K562 (cell line): Measurements from ENCODE around the gene BRME1. TPM values are rescaled to one million over a fixed set of nuclear protein-coding genes. Genes with fewer than 3 reads are reported as not detected.

ENCODE experiments used
- CAMTA2 ChIP-seq: fragments of 250-450 bp; sonication (Bioruptor Pico); conservative IDR thresholded peaks from 2 replicates; pipeline ENCODE4 v1.5.1; 2022
- FOXJ3 ChIP-seq: sonication (generic); formaldehyde crosslinking; IDR thresholded peaks from 2 replicates; pipeline ENCODE4 v1.4.0; 2020; ENCODE audit warnings: mild to moderate bottlenecking, missing genetic modification reagents
- FOXK1 ChIP-seq: sonication (generic); formaldehyde crosslinking; IDR thresholded peaks from 2 replicates; pipeline ENCODE4 v1.8.0; 2022; ENCODE audit warnings: missing genetic modification reagents, mild to moderate bottlenecking, borderline replicate concordance
- RAD51 ChIP-seq: fragments of 450-650 bp; IDR thresholded peaks from 2 replicates; pipeline ENCODE4 v1.7.1; 2016; ENCODE audit warnings: low read depth, mild to moderate bottlenecking, borderline replicate concordance
- RCOR1 ChIP-seq, 2 experiments: IDR thresholded peaks; 2 replicates each; pipeline ENCODE4 v1.6.1; 2012; ENCODE audit warnings: low read depth in 2 of 2, low read length in 2 of 2, borderline replicate concordance in 1 of 2, improper control_type of control experiment in 1 of 2
- TAF1 ChIP-seq: IDR thresholded peaks from 2 replicates; pipeline ENCODE4 v1.6.1; 2011; ENCODE audit warnings: mild to moderate bottlenecking, low read length, moderate library complexity; ENCODE audit not compliant: insufficient read depth, control insufficient read depth, severe bottlenecking; ENCODE audit errors: extremely low read depth
- TBP ChIP-seq: optimal IDR thresholded peaks from 2 replicates; pipeline ENCODE3; 2011; ENCODE audit warnings: low read depth, low read length, improper control_type of control experiment
- ZNF75A ChIP-seq: fragments of 450-650 bp; formaldehyde crosslinking; IDR thresholded peaks from 2 replicates; pipeline ENCODE4 v1.4.0; 2020; ENCODE audit warnings: mild to moderate bottlenecking
- ZNF76 ChIP-seq: fragments of 250-450 bp; sonication (Bioruptor Pico); IDR thresholded peaks from 2 replicates; pipeline ENCODE4 v1.4.0; 2020; ENCODE audit warnings: mild to moderate bottlenecking, moderate library complexity, borderline replicate concordance
- ZNF780A ChIP-seq: fragments of 250-450 bp; sonication (Bioruptor Pico); IDR thresholded peaks from 2 replicates; pipeline ENCODE4 v1.5.0; 2021; ENCODE audit warnings: mild to moderate bottlenecking
- polyA plus RNA-seq, 8 experiments: library from polyadenylated mRNA; depleted of rRNA in 4 of 8; stranded (reverse) in 5 of 8; unstranded in 3 of 8; fragments of >200 nt; fragmentation: Nextera tagmentation in 2 of 8; fragmentation: Illumina TruSeq in 1 of 8; extraction: Ambion mirVana in 2 of 8; extraction: Trizol in 1 of 8; gene quantifications; 2 replicates each; pipeline versions ENCODE4 v1.2.1 to v1.2.3, GENCODE V29; 2011 to 2014; ENCODE audit warnings: inconsistent platforms in 1 of 8, missing spikeins in 1 of 8
- total RNA-seq, 7 experiments: library from RNA; depleted of rRNA in 6 of 7; stranded (reverse); fragments of >200 nt in 6 of 7; fragmentation: Illumina TruSeq in 2 of 7; extraction: Trizol in 2 of 7; gene quantifications; 2 replicates each; pipeline versions ENCODE4 v1.2.1 to v1.2.3, GENCODE V29; 2011 to 2021; ENCODE audit warnings: low replicate concordance in 1 of 7
- TF ChIP-seq, protein P1 (sequence below): fragments of 450-650 bp; IDR thresholded peaks from 2 replicates; pipeline ENCODE4 v1.6.1; 2016; ENCODE audit warnings: borderline replicate concordance
- TF ChIP-seq, protein P2 (sequence below): IDR thresholded peaks from 2 replicates; pipeline ENCODE4 v1.6.1; 2011; ENCODE audit warnings: borderline replicate concordance, low read depth, mild to moderate bottlenecking, moderate library complexity, low read length; ENCODE audit not compliant: insufficient read depth, poor library complexity, severe bottlenecking
- TF ChIP-seq, protein P3 (sequence below): fragments of 200-800 bp; sonication (Bioruptor generic); IDR thresholded peaks from 2 replicates; pipeline ENCODE4 v1.6.1; 2016; ENCODE audit warnings: missing genetic modification characterization, missing compliant biosample characterization
- TF ChIP-seq, protein P4 (sequence below): fragments of 450-650 bp; IDR thresholded peaks from 2 replicates; pipeline ENCODE4 v1.6.1; 2016; ENCODE audit warnings: antibody characterized with exemption

BRME1 gene
- total and polyA plus RNA-seq, 9 of the 15 experiments (the other 6 are each of a cell fraction or from before 2014, with no cell fraction given), result 0.75 to 6.1 (median 3.6) TPM

DNA sequence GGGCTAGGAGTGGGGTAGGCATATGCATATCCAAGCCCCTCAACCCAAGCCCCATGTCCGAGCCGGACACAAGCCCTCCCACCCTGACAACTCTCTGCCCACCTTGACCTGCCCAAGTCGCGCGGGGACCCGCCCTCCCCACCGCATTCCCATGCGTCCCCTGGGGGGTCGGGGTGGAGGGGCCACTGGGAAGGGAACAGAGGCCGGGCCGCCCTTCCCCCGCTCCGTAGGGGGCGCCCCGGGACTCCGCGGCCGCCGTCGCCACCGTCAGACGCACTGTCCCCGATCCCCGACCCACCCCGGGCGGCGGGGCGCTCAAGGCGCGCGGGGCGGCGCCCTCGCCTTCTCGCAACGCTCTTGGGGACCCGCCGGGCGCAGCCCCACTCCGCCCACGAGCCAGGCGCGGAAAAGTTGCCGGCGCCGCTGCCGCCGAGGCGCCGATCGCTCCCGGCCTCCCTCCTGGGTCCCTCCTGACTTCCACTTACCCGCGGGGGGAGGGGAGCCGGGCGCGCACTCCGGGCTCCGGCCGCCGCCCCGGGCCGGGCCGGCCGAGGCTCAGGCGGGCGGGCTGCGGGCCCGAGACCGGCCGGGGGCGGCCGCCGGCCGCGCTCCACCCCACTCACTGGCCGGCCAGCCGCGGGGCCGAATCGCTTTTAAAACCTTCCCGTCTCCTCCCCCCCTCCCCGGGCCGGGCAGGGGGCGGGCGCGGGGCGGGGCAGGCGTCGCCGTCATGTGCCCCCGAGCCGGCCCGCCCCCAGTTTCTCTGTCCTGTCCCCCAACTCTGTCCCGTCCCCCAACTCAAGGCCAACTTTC, 63.4 kb downstream of the BRME1 start (continued):
- TF ChIP-seq TBP (no peak), TAF1 (peak; percentile 82), RCOR1 (IDR thresholded peaks at IDR 0.05; ENCODE audit: borderline replicate concordance in 1 of 2, low read depth in 2 of 2, low read length in 2 of 2) (0 out of 4 replicates have a peak, but pooled peaks of 1 of the 2 experiments have one; percentile 21), ZNF76 (CRISPR knock-in tag) (no peak), FOXJ3 (CRISPR knock-in tag) (no peak), FOXK1 (CRISPR knock-in tag) (no peak), RAD51 (no peak; the same call in 1 of the 2 replicates), CAMTA2 (CRISPR knock-in tag) (no peak), ZNF780A (CRISPR knock-in tag) (no peak), ZNF75A (no peak)
- TF ChIP-seq, protein P1, sequence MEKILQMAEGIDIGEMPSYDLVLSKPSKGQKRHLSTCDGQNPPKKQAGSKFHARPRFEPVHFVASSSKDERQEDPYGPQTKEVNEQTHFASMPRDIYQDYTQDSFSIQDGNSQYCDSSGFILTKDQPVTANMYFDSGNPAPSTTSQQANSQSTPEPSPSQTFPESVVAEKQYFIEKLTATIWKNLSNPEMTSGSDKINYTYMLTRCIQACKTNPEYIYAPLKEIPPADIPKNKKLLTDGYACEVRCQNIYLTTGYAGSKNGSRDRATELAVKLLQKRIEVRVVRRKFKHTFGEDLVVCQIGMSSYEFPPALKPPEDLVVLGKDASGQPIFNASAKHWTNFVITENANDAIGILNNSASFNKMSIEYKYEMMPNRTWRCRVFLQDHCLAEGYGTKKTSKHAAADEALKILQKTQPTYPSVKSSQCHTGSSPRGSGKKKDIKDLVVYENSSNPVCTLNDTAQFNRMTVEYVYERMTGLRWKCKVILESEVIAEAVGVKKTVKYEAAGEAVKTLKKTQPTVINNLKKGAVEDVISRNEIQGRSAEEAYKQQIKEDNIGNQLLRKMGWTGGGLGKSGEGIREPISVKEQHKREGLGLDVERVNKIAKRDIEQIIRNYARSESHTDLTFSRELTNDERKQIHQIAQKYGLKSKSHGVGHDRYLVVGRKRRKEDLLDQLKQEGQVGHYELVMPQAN, result no peak
- TF ChIP-seq, protein P2, sequence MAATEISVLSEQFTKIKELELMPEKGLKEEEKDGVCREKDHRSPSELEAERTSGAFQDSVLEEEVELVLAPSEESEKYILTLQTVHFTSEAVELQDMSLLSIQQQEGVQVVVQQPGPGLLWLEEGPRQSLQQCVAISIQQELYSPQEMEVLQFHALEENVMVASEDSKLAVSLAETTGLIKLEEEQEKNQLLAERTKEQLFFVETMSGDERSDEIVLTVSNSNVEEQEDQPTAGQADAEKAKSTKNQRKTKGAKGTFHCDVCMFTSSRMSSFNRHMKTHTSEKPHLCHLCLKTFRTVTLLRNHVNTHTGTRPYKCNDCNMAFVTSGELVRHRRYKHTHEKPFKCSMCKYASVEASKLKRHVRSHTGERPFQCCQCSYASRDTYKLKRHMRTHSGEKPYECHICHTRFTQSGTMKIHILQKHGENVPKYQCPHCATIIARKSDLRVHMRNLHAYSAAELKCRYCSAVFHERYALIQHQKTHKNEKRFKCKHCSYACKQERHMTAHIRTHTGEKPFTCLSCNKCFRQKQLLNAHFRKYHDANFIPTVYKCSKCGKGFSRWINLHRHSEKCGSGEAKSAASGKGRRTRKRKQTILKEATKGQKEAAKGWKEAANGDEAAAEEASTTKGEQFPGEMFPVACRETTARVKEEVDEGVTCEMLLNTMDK, result peak; percentile 90
- TF ChIP-seq, protein P3, sequence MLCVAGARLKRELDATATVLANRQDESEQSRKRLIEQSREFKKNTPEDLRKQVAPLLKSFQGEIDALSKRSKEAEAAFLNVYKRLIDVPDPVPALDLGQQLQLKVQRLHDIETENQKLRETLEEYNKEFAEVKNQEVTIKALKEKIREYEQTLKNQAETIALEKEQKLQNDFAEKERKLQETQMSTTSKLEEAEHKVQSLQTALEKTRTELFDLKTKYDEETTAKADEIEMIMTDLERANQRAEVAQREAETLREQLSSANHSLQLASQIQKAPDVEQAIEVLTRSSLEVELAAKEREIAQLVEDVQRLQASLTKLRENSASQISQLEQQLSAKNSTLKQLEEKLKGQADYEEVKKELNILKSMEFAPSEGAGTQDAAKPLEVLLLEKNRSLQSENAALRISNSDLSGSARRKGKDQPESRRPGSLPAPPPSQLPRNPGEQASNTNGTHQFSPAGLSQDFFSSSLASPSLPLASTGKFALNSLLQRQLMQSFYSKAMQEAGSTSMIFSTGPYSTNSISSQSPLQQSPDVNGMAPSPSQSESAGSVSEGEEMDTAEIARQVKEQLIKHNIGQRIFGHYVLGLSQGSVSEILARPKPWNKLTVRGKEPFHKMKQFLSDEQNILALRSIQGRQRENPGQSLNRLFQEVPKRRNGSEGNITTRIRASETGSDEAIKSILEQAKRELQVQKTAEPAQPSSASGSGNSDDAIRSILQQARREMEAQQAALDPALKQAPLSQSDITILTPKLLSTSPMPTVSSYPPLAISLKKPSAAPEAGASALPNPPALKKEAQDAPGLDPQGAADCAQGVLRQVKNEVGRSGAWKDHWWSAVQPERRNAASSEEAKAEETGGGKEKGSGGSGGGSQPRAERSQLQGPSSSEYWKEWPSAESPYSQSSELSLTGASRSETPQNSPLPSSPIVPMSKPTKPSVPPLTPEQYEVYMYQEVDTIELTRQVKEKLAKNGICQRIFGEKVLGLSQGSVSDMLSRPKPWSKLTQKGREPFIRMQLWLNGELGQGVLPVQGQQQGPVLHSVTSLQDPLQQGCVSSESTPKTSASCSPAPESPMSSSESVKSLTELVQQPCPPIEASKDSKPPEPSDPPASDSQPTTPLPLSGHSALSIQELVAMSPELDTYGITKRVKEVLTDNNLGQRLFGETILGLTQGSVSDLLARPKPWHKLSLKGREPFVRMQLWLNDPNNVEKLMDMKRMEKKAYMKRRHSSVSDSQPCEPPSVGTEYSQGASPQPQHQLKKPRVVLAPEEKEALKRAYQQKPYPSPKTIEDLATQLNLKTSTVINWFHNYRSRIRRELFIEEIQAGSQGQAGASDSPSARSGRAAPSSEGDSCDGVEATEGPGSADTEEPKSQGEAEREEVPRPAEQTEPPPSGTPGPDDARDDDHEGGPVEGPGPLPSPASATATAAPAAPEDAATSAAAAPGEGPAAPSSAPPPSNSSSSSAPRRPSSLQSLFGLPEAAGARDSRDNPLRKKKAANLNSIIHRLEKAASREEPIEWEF (CRISPR knock-in tag), result no peak
- TF ChIP-seq, protein P4, sequence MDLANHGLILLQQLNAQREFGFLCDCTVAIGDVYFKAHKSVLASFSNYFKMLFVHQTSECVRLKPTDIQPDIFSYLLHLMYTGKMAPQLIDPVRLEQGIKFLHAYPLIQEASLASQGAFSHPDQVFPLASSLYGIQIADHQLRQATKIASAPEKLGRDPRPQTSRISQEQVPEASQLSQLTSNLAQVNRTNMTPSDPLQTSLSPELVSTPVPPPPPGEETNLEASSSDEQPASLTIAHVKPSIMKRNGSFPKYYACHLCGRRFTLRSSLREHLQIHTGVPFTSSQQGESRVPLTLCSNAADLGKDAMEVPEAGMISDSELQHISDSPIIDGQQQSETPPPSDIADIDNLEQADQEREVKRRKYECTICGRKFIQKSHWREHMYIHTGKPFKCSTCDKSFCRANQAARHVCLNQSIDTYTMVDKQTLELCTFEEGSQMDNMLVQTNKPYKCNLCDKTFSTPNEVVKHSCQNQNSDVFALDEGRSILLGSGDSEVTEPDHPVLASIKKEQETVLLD, result no peak
